Measurements from ENCODE around the gene GPC1.

GPC1 gene

DNA sequence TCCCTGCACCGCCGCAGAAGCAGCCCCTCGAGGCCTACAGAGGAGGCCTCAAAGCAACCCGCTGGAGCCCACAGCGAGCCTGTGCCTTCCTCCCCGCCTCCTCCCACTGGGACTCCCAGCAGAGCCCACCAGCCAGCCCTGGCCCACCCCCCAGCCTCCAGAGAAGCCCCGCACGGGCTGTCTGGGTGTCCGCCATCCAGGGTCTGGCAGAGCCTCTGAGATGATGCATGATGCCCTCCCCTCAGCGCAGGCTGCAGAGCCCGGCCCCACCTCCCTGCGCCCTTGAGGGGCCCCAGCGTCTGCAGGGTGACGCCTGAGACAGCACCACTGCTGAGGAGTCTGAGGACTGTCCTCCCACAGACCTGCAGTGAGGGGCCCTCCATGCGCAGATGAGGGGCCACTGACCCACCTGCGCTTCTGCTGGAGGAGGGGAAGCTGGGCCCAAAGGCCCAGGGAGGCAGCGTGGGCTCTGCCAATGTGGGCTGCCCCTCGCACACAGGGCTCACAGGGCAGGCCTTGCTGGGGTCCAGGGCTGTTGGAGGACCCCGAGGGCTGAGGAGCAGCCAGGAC is 31.2 kb downstream of the GPC1 start:
- TF ChIP-seq POU2F2 (IDR thresholded peaks at IDR 0.05; ENCODE audit: low read depth, low read length), result no peak
- no peak for TF ChIP-seq PAX5 (IDR thresholded peaks at IDR 0.05; ENCODE audit: insufficient read depth, low read length, severe bottlenecking)
- FAIRE-seq, result no peak
- peak; percentile 10 for DNase-seq (ENCODE audit: insufficient read length, low spot score)

DNA sequence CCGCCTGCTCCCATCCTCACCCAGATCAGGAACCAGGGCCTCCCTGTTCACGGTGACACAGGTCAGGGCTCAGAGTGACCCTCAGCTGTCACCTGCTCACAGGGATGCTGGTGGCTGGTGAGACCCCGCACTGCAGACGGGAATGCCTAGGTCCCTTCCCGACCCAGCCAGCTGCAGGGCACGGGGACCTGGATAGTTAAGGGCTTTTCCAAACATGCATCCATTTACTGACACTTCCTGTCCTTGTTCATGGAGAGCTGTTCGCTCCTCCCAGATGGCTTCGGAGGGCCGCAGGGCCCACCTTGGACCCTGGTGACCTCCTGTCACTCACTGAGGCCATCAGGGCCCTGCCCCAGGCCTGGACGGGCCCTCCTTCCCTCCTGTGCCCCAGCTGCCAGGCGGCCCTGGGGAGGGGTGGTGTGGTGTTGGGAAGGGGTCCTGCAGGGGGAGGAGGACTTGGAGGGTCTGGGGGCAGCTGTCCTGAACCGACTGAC is 31.7 kb downstream of the GPC1 start:
- DNase-seq (ENCODE audit: insufficient read length, low spot score), result no peak
- TF ChIP-seq SPI1 (IDR thresholded peaks at IDR 0.05; ENCODE audit: low read depth, low read length) (no peak), POLR2AphosphoS5 (IDR thresholded peaks at IDR 0.05; ENCODE audit: low read depth, low read length) (no peak), TAF1 (IDR thresholded peaks at IDR 0.05; ENCODE audit: low read depth, low read length) (no peak), PAX5 (IDR thresholded peaks at IDR 0.05; ENCODE audit: insufficient read depth, low read length, severe bottlenecking) (no peak), POU2F2 (IDR thresholded peaks at IDR 0.05; ENCODE audit: low read depth, low read length) (no peak), POLR2A (IDR thresholded peaks at IDR 0.05; ENCODE audit: low read depth, low read length) (no peak)
- no peak for FAIRE-seq

DNA sequence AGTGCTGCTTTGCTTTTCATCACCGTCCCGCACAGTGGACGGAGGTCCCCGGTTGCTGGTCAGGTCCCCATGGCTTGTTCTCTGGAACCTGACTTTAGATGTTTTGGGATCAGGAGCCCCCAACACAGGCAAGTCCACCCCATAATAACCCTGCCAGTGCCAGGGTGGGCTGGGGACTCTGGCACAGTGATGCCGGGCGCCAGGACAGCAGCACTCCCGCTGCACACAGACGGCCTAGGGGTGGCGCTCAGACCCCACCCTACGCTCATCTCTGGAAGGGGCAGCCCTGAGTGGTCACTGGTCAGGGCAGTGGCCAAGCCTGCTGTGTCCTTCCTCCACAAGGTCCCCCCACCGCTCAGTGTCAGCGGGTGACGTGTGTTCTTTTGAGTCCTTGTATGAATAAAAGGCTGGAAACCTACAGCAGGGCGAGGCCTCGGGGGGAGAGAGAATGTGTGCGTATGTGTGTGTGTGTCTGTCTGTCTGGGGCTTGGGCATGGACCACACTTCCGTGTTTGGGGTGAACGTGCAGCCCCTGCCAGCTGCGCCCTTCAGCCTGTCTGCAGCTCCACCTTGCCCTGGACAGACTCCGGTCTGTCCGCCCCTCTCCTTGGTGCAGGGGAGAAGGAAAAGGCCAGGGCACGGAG is 32.3 kb downstream of the GPC1 start:
- no peak for TF ChIP-seq POU2F2 (IDR thresholded peaks at IDR 0.05; ENCODE audit: low read depth, low read length)
- TF ChIP-seq POLR2AphosphoS5 (IDR thresholded peaks at IDR 0.05; ENCODE audit: low read depth, low read length), result no peak
- no peak for TF ChIP-seq POLR2A (IDR thresholded peaks at IDR 0.05; ENCODE audit: low read depth, low read length)
- TF ChIP-seq PAX5 (IDR thresholded peaks at IDR 0.05; ENCODE audit: insufficient read depth, low read length, severe bottlenecking), result no peak
- no peak for TF ChIP-seq TAF1 (IDR thresholded peaks at IDR 0.05; ENCODE audit: low read depth, low read length)
- TF ChIP-seq SPI1 (IDR thresholded peaks at IDR 0.05; ENCODE audit: low read depth, low read length), result no peak
- FAIRE-seq (no peak), DNase-seq (ENCODE audit: insufficient read length, low spot score) (peak; percentile 32)

DNA sequence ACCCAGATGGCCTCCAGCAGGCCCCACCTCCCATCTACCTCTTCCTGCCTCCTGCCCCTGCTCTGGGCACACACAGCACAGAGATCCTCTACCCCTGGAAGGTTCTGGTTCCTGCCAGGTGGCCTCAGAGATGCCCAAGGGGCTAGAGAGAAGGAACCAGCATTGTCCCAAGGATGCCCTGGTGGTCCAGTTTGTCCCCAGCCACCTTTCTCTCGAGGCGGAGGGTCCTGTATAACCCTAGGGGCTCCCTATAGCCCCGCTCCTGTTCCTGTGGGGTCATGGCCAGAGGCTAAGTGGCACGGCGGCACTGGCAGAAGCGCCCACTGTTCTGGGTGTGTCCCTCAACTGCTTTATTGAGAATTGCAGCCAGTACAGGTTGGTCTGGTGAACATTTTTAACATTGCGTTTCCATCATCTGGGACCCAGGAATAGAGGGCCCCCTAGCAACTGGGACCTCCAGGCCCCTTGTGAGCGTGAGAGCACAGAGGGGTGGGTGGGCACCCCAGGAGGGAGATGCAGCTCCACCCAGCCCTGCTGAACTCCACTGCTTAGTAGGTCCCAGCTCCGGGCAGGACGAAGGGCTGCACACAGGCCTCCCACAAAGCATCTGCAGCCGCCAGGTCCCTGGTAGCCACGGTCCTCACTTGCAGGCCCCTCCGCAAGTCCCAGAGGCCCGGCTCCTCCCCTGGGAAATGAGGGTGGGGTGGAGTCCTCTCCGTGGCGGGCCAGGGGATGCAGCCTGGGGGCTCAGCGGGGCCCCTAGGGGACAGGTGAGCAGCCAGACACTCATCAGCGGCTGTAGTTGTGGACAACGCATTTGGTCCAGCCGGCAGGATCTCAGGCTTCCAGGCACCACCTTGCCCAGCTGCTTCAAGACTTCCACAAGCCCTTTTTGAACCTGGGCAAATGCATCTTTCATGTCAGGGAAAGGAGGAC is 33.1 kb downstream of the GPC1 start:
- DNase-seq (ENCODE audit: insufficient read length, low spot score) (no peak), FAIRE-seq (no peak)
- no peak for TF ChIP-seq POU2F2 (IDR thresholded peaks at IDR 0.05; ENCODE audit: low read depth, low read length)
- no peak for TF ChIP-seq POLR2A (IDR thresholded peaks at IDR 0.05; ENCODE audit: low read depth, low read length)
- no peak for TF ChIP-seq SPI1 (IDR thresholded peaks at IDR 0.05; ENCODE audit: low read depth, low read length)
- no peak for TF ChIP-seq PAX5 (IDR thresholded peaks at IDR 0.05; ENCODE audit: insufficient read depth, low read length, severe bottlenecking)
- TF ChIP-seq TAF1 (IDR thresholded peaks at IDR 0.05; ENCODE audit: low read depth, low read length), result no peak
- no peak for TF ChIP-seq POLR2AphosphoS5 (IDR thresholded peaks at IDR 0.05; ENCODE audit: low read depth, low read length)

DNA sequence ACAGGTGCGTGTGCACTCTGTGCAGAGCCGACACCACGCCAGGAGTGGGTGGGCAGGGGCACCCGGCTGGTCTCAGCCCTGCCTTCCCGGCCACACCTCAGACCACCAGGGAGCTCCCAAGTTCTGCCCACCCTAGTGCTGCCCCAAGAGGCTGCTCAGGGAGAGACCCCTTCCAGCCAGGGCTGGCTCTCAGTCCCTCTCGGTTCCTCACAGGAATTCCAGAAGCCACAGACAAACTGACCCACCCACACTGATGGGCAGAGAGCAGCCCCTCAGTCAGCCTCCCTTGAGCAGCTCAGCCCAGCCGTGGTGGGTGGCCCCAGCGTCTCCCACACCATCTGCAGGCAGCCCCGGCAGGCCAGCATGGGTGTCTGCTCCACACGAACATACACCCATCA is 33.8 kb downstream of the GPC1 start:
- DNase-seq (ENCODE audit: insufficient read length, low spot score) (no peak), FAIRE-seq (no peak)
- TF ChIP-seq SPI1 (IDR thresholded peaks at IDR 0.05; ENCODE audit: low read depth, low read length), result no peak
- no peak for TF ChIP-seq POLR2A (IDR thresholded peaks at IDR 0.05; ENCODE audit: low read depth, low read length)
- no peak for TF ChIP-seq PAX5 (IDR thresholded peaks at IDR 0.05; ENCODE audit: insufficient read depth, low read length, severe bottlenecking)
- TF ChIP-seq TAF1 (IDR thresholded peaks at IDR 0.05; ENCODE audit: low read depth, low read length), result no peak
- TF ChIP-seq POU2F2 (IDR thresholded peaks at IDR 0.05; ENCODE audit: low read depth, low read length), result no peak
- TF ChIP-seq POLR2AphosphoS5 (IDR thresholded peaks at IDR 0.05; ENCODE audit: low read depth, low read length), result no peak

DNA sequence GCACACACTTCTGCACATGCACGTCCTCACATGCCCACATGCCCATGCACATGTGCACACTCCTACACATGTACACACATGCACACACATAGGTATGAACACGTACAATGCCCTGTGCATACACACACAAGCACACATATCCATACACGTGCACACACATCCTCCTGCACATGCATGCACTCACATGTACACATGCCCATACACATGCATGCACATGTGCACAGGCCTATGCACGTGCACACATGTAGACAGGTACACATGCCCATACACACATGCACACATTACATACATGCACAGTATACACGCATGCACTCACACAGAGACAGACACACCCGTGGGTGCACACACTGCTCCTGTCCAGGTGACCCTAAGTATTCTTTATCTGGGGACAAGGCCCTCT is 34.3 kb downstream of the GPC1 start:
- TF ChIP-seq TAF1 (IDR thresholded peaks at IDR 0.05; ENCODE audit: low read depth, low read length) (no peak), PAX5 (IDR thresholded peaks at IDR 0.05; ENCODE audit: insufficient read depth, low read length, severe bottlenecking) (no peak), POLR2AphosphoS5 (IDR thresholded peaks at IDR 0.05; ENCODE audit: low read depth, low read length) (no peak), POLR2A (IDR thresholded peaks at IDR 0.05; ENCODE audit: low read depth, low read length) (no peak), POU2F2 (IDR thresholded peaks at IDR 0.05; ENCODE audit: low read depth, low read length) (no peak), SPI1 (IDR thresholded peaks at IDR 0.05; ENCODE audit: low read depth, low read length) (no peak)

DNA sequence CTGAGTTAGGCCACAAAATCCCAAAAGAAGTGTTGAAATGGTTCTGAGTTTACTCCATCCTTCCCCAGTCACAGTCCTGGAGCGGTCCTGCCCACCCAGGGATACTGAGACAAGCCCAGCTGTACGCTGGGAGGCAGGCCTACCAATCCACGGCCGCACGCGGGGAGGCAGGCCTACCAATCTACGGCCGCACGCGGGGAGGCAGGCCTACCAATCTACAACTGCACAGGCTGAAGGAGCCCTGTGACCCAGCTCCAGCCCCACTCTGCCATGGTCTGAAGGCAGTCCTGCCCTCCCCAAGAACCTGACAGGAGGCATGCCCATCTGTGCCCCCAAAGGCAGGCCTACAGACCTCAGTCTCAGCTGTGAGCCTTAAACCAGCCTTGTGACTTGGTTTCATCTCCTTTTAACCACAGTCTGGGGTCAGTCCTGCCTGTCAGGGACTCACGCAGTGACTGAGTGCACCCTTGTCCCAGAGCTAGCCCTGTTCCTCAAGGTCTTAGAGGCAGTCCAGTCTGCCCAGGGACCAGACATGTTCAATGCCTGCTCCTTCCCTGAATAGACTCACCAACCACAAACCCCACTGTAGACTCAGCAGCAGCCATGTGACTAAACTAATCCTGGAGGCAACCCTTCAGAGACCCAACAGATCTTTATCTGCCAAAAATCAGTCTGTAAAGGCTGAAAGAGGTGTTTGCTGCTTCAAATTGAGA is 36.8 kb downstream of the GPC1 start:
- TF ChIP-seq POLR2AphosphoS5 (IDR thresholded peaks at IDR 0.05; ENCODE audit: low read depth, low read length) (no peak), PAX5 (IDR thresholded peaks at IDR 0.05; ENCODE audit: insufficient read depth, low read length, severe bottlenecking) (no peak), POLR2A (IDR thresholded peaks at IDR 0.05; ENCODE audit: low read depth, low read length) (no peak), TAF1 (IDR thresholded peaks at IDR 0.05; ENCODE audit: low read depth, low read length) (no peak), POU2F2 (IDR thresholded peaks at IDR 0.05; ENCODE audit: low read depth, low read length) (no peak), SPI1 (IDR thresholded peaks at IDR 0.05; ENCODE audit: low read depth, low read length) (no peak)
- FAIRE-seq (no peak), DNase-seq (ENCODE audit: insufficient read length, low spot score) (no peak)

More for the DNA sequence above, 34.3 kb downstream of the GPC1 start:
- FAIRE-seq (peak; percentile 82), DNase-seq (ENCODE audit: insufficient read length, low spot score) (no peak)

DNA sequence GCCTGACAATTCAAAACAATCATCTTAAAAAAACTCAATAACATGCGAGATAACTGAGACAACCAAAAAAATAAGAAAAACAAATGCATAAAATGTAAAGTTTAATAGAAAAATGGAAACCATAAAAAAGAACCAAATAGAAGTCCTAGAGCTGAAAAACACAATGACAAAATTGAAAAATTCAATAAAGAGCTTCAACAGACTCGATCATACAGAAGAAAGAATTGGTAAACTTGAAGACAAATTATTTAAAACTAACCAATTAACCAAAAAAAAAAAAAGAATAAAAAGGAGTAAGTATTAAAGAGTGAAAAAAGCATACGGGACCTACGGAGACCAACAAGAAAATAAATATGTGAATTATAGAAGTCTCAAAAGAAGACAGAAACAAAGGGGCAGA is 37.7 kb downstream of the GPC1 start:
- no peak for FAIRE-seq
- DNase-seq (ENCODE audit: insufficient read length, low spot score), result no peak
- TF ChIP-seq PAX5 (IDR thresholded peaks at IDR 0.05; ENCODE audit: insufficient read depth, low read length, severe bottlenecking) (no peak), POLR2AphosphoS5 (IDR thresholded peaks at IDR 0.05; ENCODE audit: low read depth, low read length) (no peak), POU2F2 (IDR thresholded peaks at IDR 0.05; ENCODE audit: low read depth, low read length) (no peak), TAF1 (IDR thresholded peaks at IDR 0.05; ENCODE audit: low read depth, low read length) (no peak), POLR2A (IDR thresholded peaks at IDR 0.05; ENCODE audit: low read depth, low read length) (no peak), SPI1 (IDR thresholded peaks at IDR 0.05; ENCODE audit: low read depth, low read length) (no peak)

Data from GM12891 (cell line).